Coronary artery (tissue), 2 donors: ENCODE results near the gene KRT33A.

Experiments used
- DNase-seq: peaks from one replicate; pipeline ENCODE4 v3.0.0-alpha.2; 2017; ENCODE audit warnings: low spot score
- H3K27ac ChIP-seq, 2 donors: fragments of 200-600 bp; sonication (generic); one replicate each; pipeline ENCODE4 v1.5.1; 2016 to 2019
- H3K4me3 ChIP-seq: fragments of 200-600 bp; sonication (generic); 2 replicates; pipeline ENCODE4 v1.5.1; 2016; ENCODE audit warnings: mild to moderate bottlenecking, moderate library complexity
- CTCF ChIP-seq: fragments of 200-600 bp; sonication (generic); IDR thresholded peaks from one replicate; pipeline ENCODE4 v1.5.1; 2019; ENCODE audit warnings: antibody characterized with exemption

Gene KRT33A

GRCh38 chr17:41298458-41299135 lies 52.0 kb downstream of the KRT33A start:
- H3K4me3 ChIP-seq, result no peak overlapping the region
- DNase-seq, result no peak
- no peak overlapping the region for H3K27ac ChIP-seq
- no peak for TF ChIP-seq CTCF

- H3K4me3 ChIP-seq, result no peak overlapping the region
- no peak for TF ChIP-seq CTCF
- no peak for DNase-seq
- no peak overlapping the region for H3K27ac ChIP-seq
Observed at GRCh38 chr17:41296846-41297245, 53.8 kb downstream of the KRT33A start.
